AG04449 (cell line): ENCODE measurements around the gene GLYATL1B.
"Not testable (repeated sequence)": the region's sequence is repeated elsewhere in the genome, so short reads cannot be mapped to it uniquely, and the experiment has no call there.

Experiments used
- CTCF ChIA-PET: fragments of 350-600 bp; formaldehyde crosslinking; extraction: SDS; loops from one replicate; lab custom pipeline; 2021; ENCODE audit warnings: antibody characterized with exemption; lab: Yijun Ruan, JAX
- POLR2A ChIA-PET: fragments of 400-600, 350-600 bp; formaldehyde crosslinking; extraction: SDS; loops from one replicate; lab custom pipeline; 2020; ENCODE audit warnings: antibody characterized with exemption, inconsistent platforms; lab: Yijun Ruan, JAX
- DNase-seq: peaks from one replicate; pipeline ENCODE4 v3.0.0-alpha.2; 2010; ENCODE audit warnings: low read depth, low spot score
- H3K4me3 ChIP-seq: 2 replicates; pipeline ENCODE4 v1.5.1; 2011; ENCODE audit warnings: low read depth, mild to moderate bottlenecking, control low read depth, low read length
- TF ChIP-seq, protein P1 (sequence below): IDR thresholded peaks from one replicate; pipeline ENCODE4 v1.5.1; 2011; ENCODE audit warnings: mild to moderate bottlenecking, moderate library complexity, low read length, control low read depth, inconsistent platforms; ENCODE audit not compliant: insufficient read depth; ENCODE audit errors: missing control alignments

The GLYATL1B gene

DNA sequence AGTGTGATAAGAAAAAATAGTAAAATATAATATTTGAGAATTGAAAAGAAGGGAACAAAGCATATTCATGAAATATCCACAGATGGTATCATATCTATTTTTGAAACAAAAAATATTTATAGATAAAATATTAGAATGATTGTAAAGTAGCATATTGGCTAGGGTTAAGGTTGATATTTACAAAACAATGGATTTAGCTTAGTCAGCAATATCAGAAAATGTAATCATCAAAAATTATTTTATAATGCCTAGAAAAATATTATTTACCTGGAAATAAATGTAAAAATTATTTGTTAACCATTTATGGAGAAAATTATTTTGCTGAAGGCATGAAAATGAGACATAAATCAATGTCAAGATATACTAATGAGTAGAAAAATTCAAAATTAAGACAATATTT lies 33.7 kb downstream of the GLYATL1B start:
- no peak for DNase-seq
- TF ChIP-seq, protein P1, sequence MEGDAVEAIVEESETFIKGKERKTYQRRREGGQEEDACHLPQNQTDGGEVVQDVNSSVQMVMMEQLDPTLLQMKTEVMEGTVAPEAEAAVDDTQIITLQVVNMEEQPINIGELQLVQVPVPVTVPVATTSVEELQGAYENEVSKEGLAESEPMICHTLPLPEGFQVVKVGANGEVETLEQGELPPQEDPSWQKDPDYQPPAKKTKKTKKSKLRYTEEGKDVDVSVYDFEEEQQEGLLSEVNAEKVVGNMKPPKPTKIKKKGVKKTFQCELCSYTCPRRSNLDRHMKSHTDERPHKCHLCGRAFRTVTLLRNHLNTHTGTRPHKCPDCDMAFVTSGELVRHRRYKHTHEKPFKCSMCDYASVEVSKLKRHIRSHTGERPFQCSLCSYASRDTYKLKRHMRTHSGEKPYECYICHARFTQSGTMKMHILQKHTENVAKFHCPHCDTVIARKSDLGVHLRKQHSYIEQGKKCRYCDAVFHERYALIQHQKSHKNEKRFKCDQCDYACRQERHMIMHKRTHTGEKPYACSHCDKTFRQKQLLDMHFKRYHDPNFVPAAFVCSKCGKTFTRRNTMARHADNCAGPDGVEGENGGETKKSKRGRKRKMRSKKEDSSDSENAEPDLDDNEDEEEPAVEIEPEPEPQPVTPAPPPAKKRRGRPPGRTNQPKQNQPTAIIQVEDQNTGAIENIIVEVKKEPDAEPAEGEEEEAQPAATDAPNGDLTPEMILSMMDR: no peak
- ChIA-PET POLR2A (no interaction called here), CTCF (interaction anchor here (0.6 to 1.6 kb wide), 7 partner anchors 12 to 38 kb away, joined by 3 to 9 read pairs (median 4); partner anchors contain the start of gene FAM111B)
- H3K4me3 ChIP-seq: no peak overlapping the region

DNA sequence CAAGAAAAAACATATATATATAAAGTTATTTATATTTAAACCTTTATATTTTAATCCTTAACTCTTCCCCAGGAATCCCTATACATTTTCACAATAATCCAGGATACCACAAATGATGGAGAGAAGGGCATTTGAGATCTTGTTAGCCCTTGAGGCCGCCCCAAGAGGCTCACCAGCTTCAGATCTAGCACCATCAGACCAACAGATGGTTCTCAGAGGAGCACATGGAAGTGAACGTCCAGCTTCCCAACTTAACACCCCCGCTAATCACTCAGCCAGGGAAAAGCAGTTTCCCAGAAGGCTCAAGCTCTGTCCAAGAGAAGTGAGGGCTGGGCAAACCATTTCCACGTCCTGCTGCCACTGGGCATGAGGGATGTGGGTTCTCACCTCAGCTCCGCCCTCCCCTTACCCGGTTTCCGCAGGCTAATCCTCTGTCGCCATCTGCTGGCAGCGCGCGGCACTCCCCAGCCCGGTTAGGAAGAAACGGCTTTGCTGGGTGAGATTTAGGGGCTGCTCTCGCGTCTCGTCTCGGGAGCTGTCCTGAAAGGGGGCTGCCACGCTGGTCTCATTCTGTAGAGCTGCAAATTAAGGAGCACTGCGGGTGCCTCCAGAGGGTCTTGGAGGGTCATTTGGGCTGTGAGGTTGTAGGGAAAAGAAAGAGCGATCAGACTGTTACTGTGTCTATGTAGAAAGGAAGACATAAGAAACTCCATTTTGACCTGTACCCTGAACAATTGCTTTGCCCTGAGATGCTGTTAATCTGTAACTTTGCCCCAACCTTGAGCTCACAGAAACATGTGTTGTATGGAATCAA lies 49.7 kb downstream of the GLYATL1B start:
- DNase-seq: no peak
- peak overlapping the region; percentile 30; the same call in 1 of the 2 replicates for H3K4me3 ChIP-seq
- TF ChIP-seq, protein P1: peak; percentile 100
- ChIA-PET POLR2A (no interaction called here), CTCF (interaction anchor here (0.6 to 2.6 kb wide), 41 partner anchors 9 to 568 kb away, joined by 3 to 67 read pairs (median 6); partner anchors contain the start of gene FAM111B)

DNA sequence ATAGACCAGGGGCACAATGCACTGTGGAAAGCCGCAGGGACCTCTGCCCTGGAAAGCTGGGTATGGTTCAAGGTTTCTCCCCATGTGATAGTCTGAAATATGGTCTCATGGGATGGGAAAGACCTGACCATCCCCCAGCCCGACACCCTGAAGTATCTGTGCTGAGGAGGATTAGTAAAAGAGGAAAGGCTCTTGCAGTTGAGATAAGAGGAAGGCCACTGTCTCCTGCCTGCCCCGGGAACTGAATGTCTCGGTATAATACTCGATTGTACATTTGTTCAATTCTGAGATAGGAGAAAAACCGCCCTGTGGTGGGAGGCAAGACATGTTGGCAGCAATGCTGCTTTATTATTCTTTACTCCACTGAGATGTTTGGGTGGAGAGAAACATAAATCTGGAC lies 50.4 kb downstream of the GLYATL1B start:
- POLR2A ChIA-PET, DNase-seq, H3K4me3 ChIP-seq: not testable (repeated sequence)
- CTCF ChIA-PET: interaction anchor here (0.8 to 2.6 kb wide), 32 partner anchors 8 to 569 kb away, joined by 3 to 67 read pairs (median 7); partner anchors contain the start of gene FAM111B

DNA sequence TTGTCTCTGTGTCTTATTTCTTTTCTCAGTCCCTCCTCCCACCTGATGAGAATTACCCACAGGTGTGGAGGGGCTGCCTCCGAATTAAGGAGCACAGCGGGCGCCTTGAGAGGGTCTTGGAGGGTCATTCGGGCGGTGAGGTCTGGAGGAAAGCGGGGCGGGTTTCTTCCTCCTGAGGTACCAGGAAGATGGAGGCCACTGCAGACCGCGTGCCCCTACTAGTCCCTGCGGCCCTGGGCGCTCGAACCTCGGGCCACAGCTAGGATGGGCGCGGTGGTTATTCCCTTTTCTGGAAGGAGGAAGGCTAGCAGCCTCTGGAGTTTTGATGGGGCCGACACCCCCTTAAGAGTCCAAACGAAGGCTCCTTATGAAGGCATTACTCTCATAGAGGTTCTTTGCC lies 51.1 kb downstream of the GLYATL1B start:
- ChIA-PET POLR2A (no interaction called here), CTCF (interaction anchor here (0.6 to 5.7 kb wide), 5 partner anchors 11 to 884 kb away, joined by 3 to 29 read pairs (median 4); no protein-coding TSS in a partner anchor)
- TF ChIP-seq, protein P1: no peak

DNA sequence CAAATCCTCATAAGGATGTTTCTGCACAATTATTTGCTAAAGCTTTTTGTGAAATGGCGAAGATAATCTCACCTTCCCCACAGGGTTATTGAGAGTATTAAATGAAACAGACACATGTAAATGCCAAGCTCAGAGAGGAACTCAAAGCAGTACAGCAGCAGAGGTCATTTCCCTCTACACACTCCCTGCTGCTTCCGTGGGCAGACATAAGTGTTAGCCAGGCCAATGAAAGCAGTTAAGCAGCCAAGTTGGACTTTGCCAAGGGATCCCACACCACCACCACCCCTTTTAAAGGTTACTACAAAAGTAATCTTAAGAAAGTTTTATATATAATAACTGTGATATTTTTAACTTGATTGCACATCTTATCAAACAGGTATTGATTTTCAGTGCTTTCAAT lies 52.5 kb downstream of the GLYATL1B start:
- TF ChIP-seq, protein P1: no peak
- ChIA-PET POLR2A (no interaction called here), CTCF (interaction anchor here (1.0 to 5.7 kb wide), 4 partner anchors 19 to 85 kb away, joined by 3 to 29 read pairs (median 6); no protein-coding TSS in a partner anchor)
- DNase-seq: no peak
- H3K4me3 ChIP-seq: no peak overlapping the region

More for the DNA sequence above, 51.1 kb downstream of the GLYATL1B start:
- DNase-seq: no peak
- no peak overlapping the region for H3K4me3 ChIP-seq

DNA sequence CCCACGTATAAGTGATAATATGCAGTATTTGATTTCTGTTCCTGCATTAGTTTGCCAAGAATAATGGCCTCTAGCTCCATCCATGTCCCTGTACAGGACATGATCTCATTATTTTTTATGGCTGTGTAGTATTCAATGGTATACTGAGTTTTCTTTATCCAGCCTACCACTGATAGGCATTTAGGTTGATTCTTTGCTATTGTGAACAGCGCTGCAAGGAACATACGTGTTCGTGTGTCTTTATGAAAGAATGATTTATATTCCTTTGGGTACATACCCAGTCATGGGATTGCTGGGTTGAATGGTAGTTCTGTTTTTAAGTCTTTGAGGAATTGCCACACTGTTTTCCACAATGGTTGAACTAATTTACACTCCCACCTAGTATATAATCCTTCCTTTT lies 55.1 kb downstream of the GLYATL1B start:
- POLR2A ChIA-PET: no interaction called here

More for the DNA sequence above, 55.1 kb downstream of the GLYATL1B start:
- TF ChIP-seq, protein P1: no peak
- H3K4me3 ChIP-seq: no peak overlapping the region
- CTCF ChIA-PET: interaction anchor here (1.0 to 7.6 kb wide), 6 partner anchors 16 to 87 kb away, joined by 4 to 73 read pairs (median 13); partner anchors contain the start of genes DTX4 and FAM111B
- no peak for DNase-seq
